ENCODE measurements around the gene KXD1. TPM values are rescaled to one million over a fixed set of nuclear protein-coding genes. Genes with fewer than 3 reads are reported as not detected.

The KXD1 gene
- total RNA-seq, 4 donors from 2014 or later = 97.2 to 145 (median 120) TPM

- TF ChIP-seq CTCF (IDR thresholded peaks at IDR 0.05; ENCODE audit: low read depth) = no peak
Observed at GRCh38 chr19:18551631-18552030, 6.0 kb upstream of the KXD1 start.

- no peak for TF ChIP-seq CTCF (IDR thresholded peaks at IDR 0.05; ENCODE audit: low read depth)
Observed at GRCh38 chr19:18558202-18558555, 509 bp downstream of the KXD1 start.

GRCh38 chr19:18558604-18559003 is 934 bp downstream of the KXD1 start:
- no peak for TF ChIP-seq CTCF (IDR thresholded peaks at IDR 0.05; ENCODE audit: low read depth)

GRCh38 chr19:18559685-18560084 is 2.0 kb downstream of the KXD1 start:
- no peak for TF ChIP-seq CTCF (IDR thresholded peaks at IDR 0.05; ENCODE audit: low read depth)

- no peak for TF ChIP-seq CTCF (IDR thresholded peaks at IDR 0.05; ENCODE audit: low read depth)
Observed at GRCh38 chr19:18562086-18562485, 4.4 kb downstream of the KXD1 start.

GRCh38 chr19:18566953-18567352 is 9.3 kb downstream of the KXD1 start:
- no peak for TF ChIP-seq CTCF (IDR thresholded peaks at IDR 0.05; ENCODE audit: low read depth)

GRCh38 chr19:18568367-18568766 is 10.7 kb downstream of the KXD1 start:
- no peak for TF ChIP-seq CTCF (IDR thresholded peaks at IDR 0.05; ENCODE audit: low read depth)
